Melanocyte of skin (primary cell): ENCODE data around the gene GTF2I. TPM values are rescaled to one million over a fixed set of nuclear protein-coding genes. Genes with fewer than 3 reads are reported as not detected.

Experiments used
- total RNA-seq, 2 donors: library from RNA; depleted of rRNA; stranded (reverse); fragments of >200 nt; gene quantifications; 2 replicates each; pipeline ENCODE4 v1.2.3, GENCODE V29; 2012

Gene GTF2I
- total RNA-seq, result 100 to 1,000 TPM; 114 to 128 TPM

DNA sequence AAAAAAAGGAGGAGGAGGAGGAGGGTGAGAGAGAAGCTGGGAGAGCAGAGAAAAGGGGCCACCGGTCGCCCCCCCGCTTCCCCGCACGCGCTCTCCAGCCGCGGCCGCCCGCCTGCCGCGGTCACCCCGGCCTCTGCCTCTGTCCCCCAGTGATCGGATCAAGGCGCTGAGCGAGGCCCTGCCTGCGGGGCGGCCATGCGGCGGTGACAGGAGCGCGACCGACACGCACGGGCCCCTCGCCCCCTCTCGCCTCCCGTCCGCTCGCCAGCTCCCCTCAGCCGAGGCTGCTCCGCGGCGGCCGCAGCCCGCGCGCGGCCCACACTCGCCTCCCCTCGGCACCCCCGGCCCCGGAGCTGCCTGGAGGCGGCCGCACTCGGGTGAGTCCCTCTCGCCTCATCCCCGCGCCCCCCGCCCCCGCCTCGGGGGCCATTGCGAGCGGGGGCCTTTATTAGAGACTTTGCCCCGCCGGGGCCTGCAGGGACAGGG lies at the start of gene GTF2I:
Gene GTF2I (plus strand): TSS at position 27 of the 486 bp plus-strand sequence. CDS start 31,411 bp downstream, outside the sequence.

DNA sequence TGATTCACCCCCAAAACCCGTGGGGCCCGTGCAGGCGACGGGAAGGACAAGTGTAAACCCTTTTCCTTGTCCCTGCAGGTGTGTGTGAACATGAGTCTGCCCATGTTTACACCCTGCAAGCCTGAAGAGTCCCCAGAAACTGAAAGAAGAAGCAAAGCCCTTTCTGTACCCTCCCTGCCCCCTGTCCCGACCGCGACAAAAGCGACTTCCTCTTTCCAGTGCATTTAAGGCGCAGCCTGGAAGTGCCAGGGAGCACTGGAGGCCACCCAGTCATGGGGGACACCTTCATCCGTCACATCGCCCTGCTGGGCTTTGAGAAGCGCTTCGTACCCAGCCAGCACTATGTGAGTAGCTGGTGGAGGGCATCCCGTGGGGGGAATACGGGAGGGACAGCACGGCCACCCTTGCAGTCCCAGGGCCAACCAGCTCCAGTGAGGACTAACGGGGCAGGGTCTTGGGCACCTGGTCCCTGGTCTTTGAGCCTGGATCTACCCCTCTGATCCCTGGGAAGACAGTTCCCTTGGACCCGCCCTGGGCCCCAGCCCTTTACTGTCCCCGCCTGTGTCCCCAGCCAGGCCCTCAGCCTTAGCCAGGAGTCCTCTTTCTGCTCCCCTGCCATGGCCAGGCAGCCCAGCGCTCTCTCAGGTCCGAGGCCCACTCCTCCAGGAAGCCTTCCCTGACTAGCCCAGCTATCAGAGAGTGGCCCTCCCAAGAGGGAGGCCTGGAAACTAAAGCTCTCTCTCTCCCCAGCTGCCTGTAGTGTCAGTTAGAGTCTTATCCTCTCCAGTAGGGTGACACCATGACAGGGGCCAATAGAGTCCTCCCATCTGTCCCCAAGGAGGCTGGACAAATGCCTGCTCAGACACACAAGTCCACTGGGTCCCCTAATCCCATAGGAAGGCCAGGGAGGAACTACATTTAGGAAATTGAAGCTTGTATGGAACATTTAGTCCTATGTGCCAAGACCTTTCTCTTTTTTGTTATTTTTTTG lies 116.5 kb downstream of the GTF2I start, which contains the start of gene NCF1:
Gene NCF1 (plus strand): TSS at position 252 of the 991 bp plus-strand sequence. CDS start 21 bp downstream, at position 273.

Other genes starting within 250 kb of the GTF2I start
- gene GTF2IRD1, start 203.8 kb upstream of the GTF2I start, total RNA-seq, result 1 to 10 TPM; 6.5 to 7.7 TPM
- gene NCF1, start 116.3 kb downstream of the GTF2I start, total RNA-seq, result not detected
- 1 to 10 TPM; 6.7 to 6.9 TPM for gene GTF2IRD2, start 193.9 kb downstream of the GTF2I start, total RNA-seq